T-helper 9 cell (primary cell): ENCODE results near the gene LGR4.
A peak's percentile ranks its signal among the peaks of the same experiment; 100 is the strongest.
"Not testable (repeated sequence)": the region's sequence is repeated elsewhere in the genome, so short reads cannot be mapped to it uniquely, and the experiment has no call there.

ENCODE experiments used
- DNase-seq: peaks from one replicate; pipeline ENCODE4 v3.0.0-alpha.2; 2020
- total RNA-seq, 2 donors: gene quantifications; one replicate each; lab custom pipeline; 2026; lab: John Stamatoyannopoulos, UW

Gene LGR4, protein sequence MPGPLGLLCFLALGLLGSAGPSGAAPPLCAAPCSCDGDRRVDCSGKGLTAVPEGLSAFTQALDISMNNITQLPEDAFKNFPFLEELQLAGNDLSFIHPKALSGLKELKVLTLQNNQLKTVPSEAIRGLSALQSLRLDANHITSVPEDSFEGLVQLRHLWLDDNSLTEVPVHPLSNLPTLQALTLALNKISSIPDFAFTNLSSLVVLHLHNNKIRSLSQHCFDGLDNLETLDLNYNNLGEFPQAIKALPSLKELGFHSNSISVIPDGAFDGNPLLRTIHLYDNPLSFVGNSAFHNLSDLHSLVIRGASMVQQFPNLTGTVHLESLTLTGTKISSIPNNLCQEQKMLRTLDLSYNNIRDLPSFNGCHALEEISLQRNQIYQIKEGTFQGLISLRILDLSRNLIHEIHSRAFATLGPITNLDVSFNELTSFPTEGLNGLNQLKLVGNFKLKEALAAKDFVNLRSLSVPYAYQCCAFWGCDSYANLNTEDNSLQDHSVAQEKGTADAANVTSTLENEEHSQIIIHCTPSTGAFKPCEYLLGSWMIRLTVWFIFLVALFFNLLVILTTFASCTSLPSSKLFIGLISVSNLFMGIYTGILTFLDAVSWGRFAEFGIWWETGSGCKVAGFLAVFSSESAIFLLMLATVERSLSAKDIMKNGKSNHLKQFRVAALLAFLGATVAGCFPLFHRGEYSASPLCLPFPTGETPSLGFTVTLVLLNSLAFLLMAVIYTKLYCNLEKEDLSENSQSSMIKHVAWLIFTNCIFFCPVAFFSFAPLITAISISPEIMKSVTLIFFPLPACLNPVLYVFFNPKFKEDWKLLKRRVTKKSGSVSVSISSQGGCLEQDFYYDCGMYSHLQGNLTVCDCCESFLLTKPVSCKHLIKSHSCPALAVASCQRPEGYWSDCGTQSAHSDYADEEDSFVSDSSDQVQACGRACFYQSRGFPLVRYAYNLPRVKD
- 0.97 to 1.8 reads per million in 2 donors for total RNA-seq

GRCh38 chr11:27472398-27473016, at the start of gene LGR4:
TSS of gene LGR4 (minus strand) at chr11:27472790. CDS start at chr11:27472302, 488 bp downstream.
- peak; percentile 48 for DNase-seq

- DNase-seq = no peak
These were observed 47.6 kb upstream of the LGR4 start for GRCh38 chr11:27520226-27520625.

DNA sequence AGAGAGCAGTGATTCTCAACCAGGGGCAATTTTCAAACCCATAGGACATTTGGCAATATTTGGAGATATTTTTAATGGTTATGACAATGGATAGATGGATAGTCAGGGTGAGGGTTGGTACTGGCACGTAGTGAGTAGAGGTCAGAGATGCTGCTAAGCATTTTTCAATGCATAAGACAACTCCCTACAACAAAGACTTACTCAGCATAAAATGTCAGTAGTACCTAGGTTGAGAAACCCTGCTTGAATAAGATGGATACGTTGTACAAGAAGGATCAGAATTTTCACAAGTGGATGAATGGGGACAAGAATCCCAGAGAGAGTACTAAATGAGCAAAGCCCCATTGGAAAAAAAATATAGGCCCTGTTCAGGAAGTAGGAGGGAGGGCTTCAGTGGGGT, 45.9 kb upstream of the LGR4 start:
- no peak for DNase-seq

DNA sequence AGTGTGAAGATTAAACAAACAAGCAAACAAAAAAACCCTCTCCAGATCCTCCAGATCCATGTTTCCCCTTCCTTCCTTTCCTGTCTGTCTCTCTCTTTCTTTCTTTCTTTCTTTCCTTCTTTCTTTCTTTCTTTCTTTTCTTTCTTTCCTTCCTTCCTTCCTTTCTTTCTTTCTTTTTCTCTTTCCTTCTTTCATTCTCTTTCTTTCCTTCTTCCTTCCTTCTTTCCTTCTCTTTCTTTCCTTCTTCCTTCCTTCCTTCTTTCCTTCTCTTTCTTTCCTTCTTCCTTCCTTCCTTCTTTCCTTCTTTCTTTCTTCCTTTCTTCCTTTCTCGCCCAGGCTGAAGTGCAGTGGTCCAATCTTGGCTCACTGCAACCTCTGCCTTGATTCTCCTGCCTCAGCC, 44.9 kb upstream of the LGR4 start:
- not testable (repeated sequence) for DNase-seq

DNA sequence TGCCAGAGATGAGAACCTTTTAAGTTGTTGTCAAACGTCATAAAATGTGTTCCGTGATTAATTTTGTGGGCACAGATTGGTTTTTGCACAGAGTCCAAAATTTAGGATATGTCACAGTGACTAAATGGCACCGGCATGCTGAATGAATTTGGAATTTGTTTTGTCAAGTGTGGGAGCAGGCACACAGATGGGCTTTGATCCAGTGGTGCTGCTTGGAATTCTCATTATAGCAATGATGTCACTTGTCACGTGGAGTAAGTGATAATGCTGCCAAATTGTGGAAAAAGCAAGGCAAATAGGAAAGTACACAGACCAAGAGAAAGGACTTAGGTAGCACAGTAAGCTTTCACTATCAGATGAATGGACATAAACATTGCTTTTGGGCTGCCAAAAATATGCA, 42.0 kb upstream of the LGR4 start:
- no peak for DNase-seq

- DNase-seq = no peak
These were observed 41.5 kb upstream of the LGR4 start for GRCh38 chr11:27514076-27514475.

- DNase-seq = no peak
These were observed 40.8 kb upstream of the LGR4 start for GRCh38 chr11:27513389-27513788.

DNA sequence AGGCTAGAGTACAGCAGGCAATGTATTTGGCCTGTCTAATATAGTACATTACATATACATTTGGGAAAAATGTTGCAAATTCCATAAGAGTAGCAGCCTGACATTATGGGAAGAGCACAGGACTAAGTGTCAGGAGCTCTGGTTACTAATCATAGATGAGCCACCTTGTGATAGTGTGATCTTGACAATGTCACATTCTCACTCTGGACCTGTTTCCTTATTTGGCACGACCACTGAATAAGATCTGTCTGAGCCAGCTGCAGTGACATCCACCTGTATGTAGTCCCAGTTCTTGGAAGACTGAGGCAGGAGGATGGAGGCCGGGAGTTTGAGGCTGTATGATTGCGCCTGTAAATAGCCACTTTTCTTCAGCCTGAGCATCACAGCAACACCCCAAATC, 39.6 kb upstream of the LGR4 start:
- no peak for DNase-seq

DNA sequence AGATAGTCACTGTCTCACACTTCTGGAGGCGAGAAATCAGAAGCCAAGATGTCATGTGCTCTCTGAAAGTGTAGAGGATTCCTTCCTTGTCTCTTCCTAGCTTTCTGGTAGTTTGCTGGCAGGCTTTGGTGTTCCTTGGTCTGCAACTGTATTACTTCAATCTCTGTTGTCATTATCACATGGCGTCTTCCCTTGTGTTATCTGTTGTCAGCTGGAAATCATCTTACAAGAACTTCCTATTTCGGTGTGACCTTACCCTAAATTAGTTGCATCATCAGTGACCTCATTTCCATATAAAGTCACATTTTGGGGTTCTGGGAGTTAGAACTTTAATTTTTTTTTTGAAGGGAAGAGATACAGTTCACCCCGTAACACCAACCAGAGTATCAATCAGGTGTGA, 37.3 kb upstream of the LGR4 start:
- DNase-seq = no peak

DNA sequence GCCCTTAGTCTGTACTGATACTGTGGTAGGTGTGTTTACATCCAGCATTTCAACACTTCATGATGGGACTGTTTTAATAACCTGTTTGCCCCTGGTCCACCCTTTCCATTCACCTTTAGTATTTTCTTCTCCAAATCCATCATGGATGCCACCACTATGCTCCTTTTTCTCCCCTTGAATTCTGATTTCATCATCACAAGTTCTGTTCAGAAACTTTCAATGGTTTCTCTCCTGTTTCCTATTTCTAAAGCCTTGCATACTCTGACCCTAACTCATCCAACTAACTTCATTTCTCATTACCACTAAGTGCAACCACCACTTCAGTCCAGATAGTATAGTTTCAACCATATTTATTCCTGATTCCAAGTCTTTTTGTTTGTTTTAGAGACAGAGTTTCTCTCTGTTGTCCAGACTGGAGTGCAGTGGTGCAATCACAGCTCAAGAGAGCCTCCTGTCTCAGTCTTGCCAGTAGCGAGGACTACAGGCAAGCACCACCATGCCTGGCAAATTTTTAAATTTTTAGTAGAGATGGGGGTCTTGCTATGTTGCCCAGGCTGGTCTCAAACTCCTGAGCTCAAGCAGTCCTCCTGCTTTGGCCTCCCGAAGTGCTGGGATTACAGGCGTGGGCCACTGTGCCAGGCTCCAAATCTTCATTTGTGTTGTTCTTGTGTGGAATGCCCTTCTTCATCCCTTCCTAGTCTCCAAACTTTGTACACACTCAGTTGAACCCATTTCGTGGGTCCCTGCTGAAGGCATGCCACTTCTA, 35.1 kb upstream of the LGR4 start:
- DNase-seq = no peak

DNA sequence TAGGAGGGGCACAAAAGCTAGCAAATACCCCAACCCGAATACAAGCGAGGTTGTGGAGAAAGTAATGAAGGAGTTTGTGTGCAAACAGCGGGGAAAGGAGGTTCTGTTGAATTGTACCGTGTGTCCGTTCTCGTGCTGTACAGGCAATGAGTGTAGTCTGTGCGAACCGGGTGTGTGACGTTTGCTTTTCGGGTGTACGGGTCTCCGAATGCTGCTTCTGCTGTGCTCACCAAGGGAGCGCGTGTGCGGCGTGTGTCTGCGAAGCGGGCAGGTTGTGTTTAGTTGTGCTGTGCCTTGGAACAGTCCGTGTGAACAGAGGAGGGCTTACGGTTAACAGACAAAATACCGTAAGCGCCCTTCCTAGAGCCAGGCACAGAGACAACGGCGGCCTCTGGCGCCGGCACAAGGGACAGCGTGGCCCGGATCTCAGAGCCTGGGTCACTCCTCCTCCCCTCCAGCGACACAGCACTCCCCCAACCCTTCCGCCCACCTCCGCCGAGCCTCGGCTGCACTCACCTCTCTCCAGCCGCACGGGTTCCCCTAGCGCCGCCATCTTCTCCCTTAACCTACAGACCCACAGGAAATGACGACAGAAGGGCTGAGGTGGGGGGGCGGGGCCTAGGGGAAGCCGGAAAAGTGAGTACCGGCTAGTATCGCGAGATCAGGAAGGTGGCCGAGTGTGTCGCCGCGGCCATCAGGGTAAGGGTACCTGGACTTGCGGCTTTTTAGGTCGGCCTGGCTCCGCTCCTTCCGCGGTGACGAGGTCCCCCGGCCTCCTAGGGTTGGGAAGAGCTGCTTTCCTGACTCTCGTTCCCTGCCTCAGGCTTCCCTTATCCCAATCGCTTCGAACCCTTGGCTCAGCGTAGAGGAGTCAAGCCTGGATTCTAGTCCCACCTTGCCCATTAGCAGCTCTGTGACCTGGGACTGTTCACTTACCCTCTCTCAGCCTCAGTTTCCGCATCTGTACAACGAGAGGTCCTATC, 33.9 kb upstream of the LGR4 start, which contains the start of gene LIN7C:
LIN7C (minus strand) TSS at position 570 of the 983 bp plus-strand sequence; CDS start at position 553, 17 bp downstream.
- peak; percentile 94 for DNase-seq

GRCh38 chr11:27505781-27506180, 33.2 kb upstream of the LGR4 start:
- no peak for DNase-seq

- no peak for DNase-seq
These were observed 31.6 kb upstream of the LGR4 start for GRCh38 chr11:27504205-27504604.

- DNase-seq = no peak
These were observed 28.5 kb upstream of the LGR4 start for GRCh38 chr11:27501100-27501499.

GRCh38 chr11:27497911-27498310, 25.3 kb upstream of the LGR4 start:
- DNase-seq = no peak

DNA sequence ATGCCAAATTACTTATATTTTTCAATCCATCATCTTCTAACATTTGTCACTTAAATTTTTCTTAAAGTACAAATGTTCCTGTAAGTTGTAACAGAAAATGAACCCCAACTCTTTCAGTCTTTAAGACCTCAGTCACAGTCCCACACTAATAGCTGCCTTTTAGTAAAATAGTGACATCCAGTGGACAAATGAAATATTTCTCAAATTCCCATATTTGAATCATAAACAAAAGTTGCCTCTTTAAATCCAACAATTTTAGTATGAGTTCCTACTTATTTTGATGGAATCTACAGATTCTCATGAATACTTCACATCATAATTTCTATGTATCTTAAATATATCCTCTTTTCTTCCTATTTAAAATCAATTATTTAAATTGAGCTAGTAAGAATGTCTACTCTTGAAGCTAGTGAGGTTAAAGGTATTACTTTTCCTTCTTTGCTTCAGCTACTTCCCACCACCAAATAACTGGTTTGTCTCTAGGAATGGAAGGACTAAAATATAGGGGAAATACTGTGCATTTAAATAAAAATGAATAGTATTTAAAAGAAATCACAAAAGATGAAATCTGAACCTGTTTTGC, 24.8 kb upstream of the LGR4 start:
- DNase-seq = no peak

DNA sequence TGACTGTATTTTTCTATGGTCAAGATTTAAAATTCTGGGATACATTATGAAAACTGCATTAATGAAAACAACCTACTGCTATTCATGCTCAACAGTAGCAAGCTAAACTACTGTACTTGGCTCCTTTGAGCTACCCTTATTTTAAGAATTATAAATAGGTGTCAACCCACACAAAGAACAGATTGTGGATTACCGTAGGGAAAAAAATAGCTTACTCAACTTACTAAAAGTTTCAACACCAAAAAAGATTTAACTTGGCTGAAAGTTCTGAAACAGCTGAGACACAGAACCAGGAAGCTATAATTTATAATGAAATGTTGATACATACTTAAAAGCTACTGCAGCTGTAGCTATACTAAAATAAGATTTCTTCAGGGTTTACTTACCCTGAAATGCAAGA, 23.9 kb upstream of the LGR4 start:
- DNase-seq = no peak

DNA sequence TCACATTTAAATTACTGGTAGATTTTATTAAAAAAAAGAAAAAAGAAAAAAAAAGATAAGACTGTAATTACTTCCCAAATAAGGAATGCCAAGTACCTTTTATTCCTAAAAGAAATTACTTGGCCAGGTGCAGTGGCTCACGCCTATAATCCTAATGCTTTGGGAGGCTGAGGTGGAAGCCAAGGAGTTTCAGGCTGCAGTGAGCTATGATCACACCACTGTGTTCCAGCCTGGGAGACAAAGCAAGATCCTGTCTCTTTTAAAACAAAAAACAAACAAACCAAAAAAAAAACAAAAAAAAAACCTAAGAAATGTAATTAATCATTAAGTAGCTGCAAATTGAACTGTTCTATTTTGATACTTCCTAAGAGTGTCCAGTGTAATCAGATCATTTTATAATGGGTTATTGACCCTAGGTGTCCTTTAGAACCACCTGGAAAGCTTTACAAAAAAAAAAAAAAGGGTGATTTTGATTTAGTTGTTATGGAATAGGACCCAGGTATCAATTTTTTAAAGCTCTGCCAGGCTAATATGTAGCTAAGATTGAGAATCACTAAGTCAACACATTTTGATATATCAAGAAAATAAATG, 23.2 kb upstream of the LGR4 start:
- no peak for DNase-seq

- no peak for DNase-seq
These were observed 16.5 kb upstream of the LGR4 start for GRCh38 chr11:27489092-27489491.

- no peak for DNase-seq
These were observed 15.1 kb upstream of the LGR4 start for GRCh38 chr11:27487706-27488105.
